HG03175 (cell line): ENCODE results near the gene KRTAP25-1.

Experiments used
- ATAC-seq: cut with Tn5 transposase; IDR thresholded peaks from one replicate; pipeline ENCODE4 v1.9.1; 2021; ENCODE audit warnings: mild to moderate bottlenecking, moderate library complexity; ENCODE audit not compliant: unreplicated experiment

The KRTAP25-1 gene

GRCh38 chr21:30289215-30289614 is at the start of gene KRTAP25-1:
TSS of gene KRTAP25-1 (minus strand) at chr21:30289514. CDS start at chr21:30289490, 24 bp downstream.
- ATAC-seq: no peak

- ATAC-seq: no peak
These were observed 49.4 kb upstream of the KRTAP25-1 start for GRCh38 chr21:30338717-30339116.

- no peak for ATAC-seq
These were observed 48.5 kb upstream of the KRTAP25-1 start for GRCh38 chr21:30337772-30338171.

- no peak for ATAC-seq
These were observed 48.0 kb upstream of the KRTAP25-1 start, which contains the start of gene KRTAP27-1 for GRCh38 chr21:30337276-30337744. TSS of gene KRTAP27-1 (minus strand) at chr21:30337694. CDS start at chr21:30337668, 26 bp downstream.

GRCh38 chr21:30336596-30336995 is 47.3 kb upstream of the KRTAP25-1 start:
- ATAC-seq: no peak

GRCh38 chr21:30333736-30334135 is 44.4 kb upstream of the KRTAP25-1 start:
- no peak for ATAC-seq

- ATAC-seq: no peak
These were observed 43.4 kb upstream of the KRTAP25-1 start for GRCh38 chr21:30332681-30333080.

GRCh38 chr21:30329203-30329875 is 40.0 kb upstream of the KRTAP25-1 start:
- no peak for ATAC-seq

GRCh38 chr21:30326390-30326789 is 37.1 kb upstream of the KRTAP25-1 start:
- ATAC-seq: no peak

GRCh38 chr21:30320215-30320614 is 30.9 kb upstream of the KRTAP25-1 start, which contains the start of gene KRTAP26-1:
TSS of gene KRTAP26-1 (minus strand) at chr21:30320315. CDS start at chr21:30320035, 280 bp downstream.
- no peak for ATAC-seq

GRCh38 chr21:30315701-30316100 is 26.4 kb upstream of the KRTAP25-1 start:
- ATAC-seq: no peak

GRCh38 chr21:30306884-30307283 is 17.6 kb upstream of the KRTAP25-1 start:
- ATAC-seq: no peak

GRCh38 chr21:30305136-30305535 is 15.8 kb upstream of the KRTAP25-1 start:
- ATAC-seq: no peak

GRCh38 chr21:30282850-30283249 is 6.5 kb downstream of the KRTAP25-1 start, which contains the start of gene KRTAP24-1:
TSS of gene KRTAP24-1 (minus strand) at chr21:30282950. CDS start at chr21:30282932, 18 bp downstream.
- ATAC-seq: no peak

GRCh38 chr21:30271611-30272010 is 17.7 kb downstream of the KRTAP25-1 start:
- no peak for ATAC-seq

GRCh38 chr21:30271156-30271555 is 18.2 kb downstream of the KRTAP25-1 start:
- no peak for ATAC-seq

GRCh38 chr21:30269803-30270530 is 19.3 kb downstream of the KRTAP25-1 start:
- ATAC-seq: no peak

- ATAC-seq: no peak
These were observed 20.6 kb downstream of the KRTAP25-1 start for GRCh38 chr21:30268608-30269197.

GRCh38 chr21:30257773-30258172 is 31.5 kb downstream of the KRTAP25-1 start:
- ATAC-seq: no peak

- ATAC-seq: no peak
These were observed 33.2 kb downstream of the KRTAP25-1 start for GRCh38 chr21:30256100-30256499.

- no peak for ATAC-seq
These were observed 33.6 kb downstream of the KRTAP25-1 start for GRCh38 chr21:30255679-30256078.
